HCT116 (cell line): ENCODE measurements around the gene ABHD17C. TPM values are rescaled to one million over a fixed set of nuclear protein-coding genes. Genes with fewer than 3 reads are reported as not detected.

ENCODE experiments used
- ATAC-seq: fragments of 200-7000 bp; cut with Tn5 transposase; 2 replicates; pipeline ENCODE4 v1.9.1; 2020; ENCODE audit warnings: mild to moderate bottlenecking, moderate library complexity
- BruUV-seq: library from RNA; stranded (reverse); fragments of 400-500 nt; replicated peaks from 2 replicates; lab custom pipeline; 2021; lab: Mats Ljungman, UMichigan
- CTCF ChIA-PET: fragments of 300-600 bp; sonication (Branson Sonifier 250); formaldehyde crosslinking; loops from one replicate; lab custom pipeline; 2021; ENCODE audit warnings: antibody characterized with exemption; lab: Charles Lee
- POLR2A ChIA-PET: fragments of 300-600, 350-600 bp; sonication (Branson Sonifier 250); formaldehyde crosslinking; loops from one replicate; lab custom pipeline; 2021; ENCODE audit warnings: antibody characterized with exemption; lab: Charles Lee
- RAD21 ChIA-PET, 2 experiments: fragments of 300-600 bp; sonication (Branson Sonifier 250); formaldehyde crosslinking; loops; one replicate each; lab custom pipeline; 2023; ENCODE audit warnings: low total read pairs in 2 of 2; ENCODE audit not compliant: uncharacterized antibody in 2 of 2, unreplicated experiment in 2 of 2, low non-redundant PET in 1 of 2; lab: Charles Lee
- DNase-seq: peaks from one replicate; pipeline ENCODE4 v3.0.0-alpha.2; 2010; ENCODE audit warnings: low read depth, low spot score
- H2AFZ ChIP-seq: fragments of 200-600 bp; shearing (Covaris generic), sonication (generic); 2 replicates; pipeline ENCODE4 v1.6.1; 2017; ENCODE audit warnings: low read depth, mixed run types, mixed read lengths, antibody characterized with exemption, low read length; ENCODE audit not compliant: poor library complexity, severe bottlenecking
- H3K27ac ChIP-seq: 2 replicates; pipeline ENCODE4 v1.5.1; 2012; ENCODE audit warnings: low read depth, low read length
- H3K27me3 ChIP-seq: fragments of 200-600 bp; sonication (generic); 2 replicates; pipeline ENCODE4 v1.6.1; 2016; ENCODE audit warnings: mixed run types, low read length, mixed read lengths; ENCODE audit not compliant: insufficient read depth
- H3K36me3 ChIP-seq, 2 experiments: fragments of 200-500 bp in 1 of 2; fragments of 200-600 bp in 1 of 2; sonication (Bioruptor generic) in 1 of 2; sonication (generic) in 1 of 2; 2 replicates each; pipeline versions ENCODE4 v1.5.1 to v1.6.1; 2014 to 2016; ENCODE audit warnings: low read length in 2 of 2, inconsistent platforms in 1 of 2, mixed read lengths in 1 of 2, mixed run types in 1 of 2; ENCODE audit not compliant: insufficient read depth in 2 of 2, control insufficient read depth in 1 of 2
- H3K4me1 ChIP-seq, 2 experiments: fragments of 200-600 bp in 1 of 2; sonication (generic) in 1 of 2; 2 replicates each; pipeline versions ENCODE4 v1.5.1 to v1.6.1; 2012 to 2017; ENCODE audit warnings: low read length in 2 of 2, inconsistent platforms in 1 of 2, mild to moderate bottlenecking in 1 of 2, mixed read lengths in 1 of 2, mixed run types in 1 of 2, moderate library complexity in 1 of 2; ENCODE audit not compliant: insufficient read depth in 2 of 2, control insufficient read depth in 1 of 2
- H3K4me2 ChIP-seq: fragments of 200-600 bp; sonication (generic); 2 replicates; pipeline ENCODE4 v1.6.1; 2017; ENCODE audit warnings: mixed run types, low read length, mixed read lengths
- H3K4me3 ChIP-seq, 2 experiments: fragments of 200-600 bp in 1 of 2; sonication (generic) in 1 of 2; replicated peaks in 1 of 2; 2 replicates each; pipeline ENCODE4 v1.5.1; 2011 to 2016; ENCODE audit warnings: low read length in 2 of 2, control low read depth in 1 of 2, low read depth in 1 of 2, mild to moderate bottlenecking in 1 of 2, mixed read lengths in 1 of 2, mixed run types in 1 of 2
- H3K79me2 ChIP-seq: fragments of 200-600 bp; sonication (generic); 2 replicates; pipeline ENCODE4 v1.6.1; 2017; ENCODE audit warnings: mild to moderate bottlenecking, mixed run types, low read length, moderate library complexity, mixed read lengths; ENCODE audit not compliant: insufficient read depth
- H3K9ac ChIP-seq: fragments of 200-600 bp; sonication (generic); 2 replicates; pipeline ENCODE4 v1.6.1; 2016; ENCODE audit warnings: low read length, mixed read lengths
- H3K9me2 ChIP-seq: fragments of 200-600 bp; sonication (generic), shearing (Covaris generic); 2 replicates; pipeline ENCODE4 v1.6.1; 2017; ENCODE audit warnings: mixed run types, mild to moderate bottlenecking, moderate library complexity; ENCODE audit not compliant: insufficient read depth
- H3K9me3 ChIP-seq, 2 experiments: fragments of 200-500 bp in 1 of 2; fragments of 200-600 bp in 1 of 2; sonication (Bioruptor generic) in 1 of 2; sonication (generic) in 1 of 2; 2 replicates each; pipeline ENCODE4 v1.6.1; 2014 to 2017; ENCODE audit warnings: low read length in 2 of 2, mixed read lengths in 2 of 2, inconsistent platforms in 1 of 2, low read depth in 1 of 2, mild to moderate bottlenecking in 1 of 2, mixed run types in 1 of 2, moderate library complexity in 1 of 2; ENCODE audit not compliant: control insufficient read depth in 1 of 2, insufficient read depth in 1 of 2
- H4K20me1 ChIP-seq: fragments of 200-600 bp; sonication (generic), shearing (Covaris generic); 2 replicates; pipeline ENCODE4 v1.6.1; 2017; ENCODE audit warnings: mixed run types, mild to moderate bottlenecking, moderate library complexity; ENCODE audit not compliant: insufficient read depth
- CEBPB ChIP-seq: IDR thresholded peaks from 2 replicates; pipeline ENCODE4 v1.6.1; 2012; ENCODE audit warnings: low read depth
- ELF1 ChIP-seq: IDR thresholded peaks from 2 replicates; pipeline ENCODE4 v1.6.1; 2012; ENCODE audit warnings: low read depth, borderline replicate concordance
- EZH2 ChIP-seq: fragments of 200-600 bp; sonication (generic); IDR thresholded peaks from 2 replicates; pipeline ENCODE4 v1.6.1; 2017; ENCODE audit warnings: antibody characterized with exemption, mixed run types
- EZH2phosphoT487 ChIP-seq: fragments of 200-600 bp; IDR thresholded peaks from 2 replicates; pipeline ENCODE4 v1.6.1; 2018; ENCODE audit warnings: antibody characterized with exemption, borderline replicate concordance
- FOSL1 ChIP-seq: IDR thresholded peaks from 2 replicates; pipeline ENCODE4 v1.6.1; 2012; ENCODE audit warnings: low read depth
- POLR2A ChIP-seq: IDR thresholded peaks from 2 replicates; pipeline ENCODE4 v1.7.0; 2011; ENCODE audit warnings: borderline replicate concordance; ENCODE audit not compliant: insufficient read depth, insufficient read length; ENCODE audit errors: extremely low read depth
- REST ChIP-seq: IDR thresholded peaks from 2 replicates; pipeline ENCODE4 v1.6.1; 2012; ENCODE audit warnings: low read depth
- SP1 ChIP-seq: IDR thresholded peaks from 2 replicates; pipeline ENCODE4 v1.6.1; 2012; ENCODE audit warnings: low read depth
- SRF ChIP-seq: IDR thresholded peaks from 2 replicates; pipeline ENCODE4 v1.6.1; 2012; ENCODE audit warnings: low read depth
- TCF7L2 ChIP-seq: IDR thresholded peaks from 2 replicates; pipeline ENCODE4 v1.7.0; 2011; ENCODE audit warnings: borderline replicate concordance, inconsistent platforms; ENCODE audit not compliant: insufficient read depth, insufficient read length; ENCODE audit errors: extremely low read depth
- ZNF274 ChIP-seq: fragments of 200-500 bp; sonication (Bioruptor generic); IDR thresholded peaks from 2 replicates; pipeline ENCODE4 v1.6.1; 2014; ENCODE audit warnings: mild to moderate bottlenecking, low read depth, low read length, inconsistent platforms
- intact Hi-C: fragments of 100-400 bp; cut with micrococcal nuclease; formaldehyde crosslinking; loops from 2 replicates; pipeline ENCODE4 v1.10.0; 2022
- total RNA-seq: library from RNA; stranded (reverse); gene quantifications from one replicate; pipeline ENCODE4 v1.2.1, GENCODE V29; 2021; ENCODE audit not compliant: unreplicated experiment
- TF ChIP-seq, protein P1 (sequence below): IDR thresholded peaks from 2 replicates; pipeline ENCODE4 v1.6.1; 2012
- TF ChIP-seq, protein P2 (sequence below), 3 experiments: fragments of 200-600 bp in 1 of 3; sonication (generic) in 1 of 3; IDR thresholded peaks in 2 of 3; conservative IDR thresholded peaks in 1 of 3; 2 replicates each; pipeline ENCODE4 v1.5.1; 2012 to 2017; ENCODE audit warnings: low read depth in 2 of 3, low read length in 2 of 3, antibody characterized with exemption in 1 of 3, borderline replicate concordance in 1 of 3, control low read depth in 1 of 3, mild to moderate bottlenecking in 1 of 3, mixed read lengths in 1 of 3, mixed run types in 1 of 3, moderate library complexity in 1 of 3; ENCODE audit not compliant: insufficient read depth in 1 of 3

Gene ABHD17C
- total RNA-seq, 1 experiment from 2014 or later: 27.9 TPM

DNA sequence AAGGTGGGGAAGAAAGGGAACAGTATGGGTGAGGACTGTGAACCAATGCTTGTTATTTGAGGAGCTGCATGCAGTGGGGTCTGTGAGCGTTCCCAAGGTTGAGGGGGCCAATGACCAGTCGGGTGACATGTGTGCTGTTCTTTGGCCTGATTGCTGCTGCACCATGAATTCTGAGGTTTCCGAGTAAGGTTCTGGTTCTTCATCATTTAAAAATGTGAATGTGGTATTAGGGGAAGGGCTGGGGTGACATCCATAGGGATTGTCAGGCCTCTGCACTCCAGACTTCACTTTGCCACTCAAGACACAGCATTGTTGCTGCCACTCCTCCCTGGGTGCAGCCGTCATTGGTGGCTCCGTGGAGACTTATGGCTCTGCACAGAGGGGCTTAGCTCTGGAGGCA, 32.5 kb downstream of the ABHD17C start (continued):
- TF ChIP-seq EZH2phosphoT487: no peak

DNA sequence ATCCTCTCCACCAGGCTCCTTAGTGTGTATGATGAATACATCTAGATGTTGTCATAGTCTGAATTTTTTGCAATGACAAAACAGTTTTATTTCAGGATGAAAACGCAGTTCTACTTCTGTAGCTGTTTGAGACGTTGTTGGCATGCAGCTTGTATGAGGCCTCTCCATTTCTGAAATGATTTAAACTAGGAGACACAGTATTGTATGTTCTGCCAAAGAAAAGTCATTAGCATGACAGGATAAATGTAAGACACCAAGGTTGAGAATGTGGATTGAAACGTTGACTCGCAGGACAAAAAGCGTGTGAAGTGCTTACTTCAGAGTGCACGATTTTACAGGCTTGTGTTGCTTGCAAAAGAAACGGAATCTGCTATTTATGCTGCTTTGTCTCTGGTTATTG, 35.3 kb downstream of the ABHD17C start:
- no peaks in the 10 kb centered on the region for H3K4me1 ChIP-seq
- ATAC-seq: no peak
- ChIA-PET RAD21 (no interaction called here), CTCF (no interaction called here), POLR2A (no interaction called here)
- H3K36me3 ChIP-seq: no peaks in the 10 kb centered on the region
- no peaks in the 10 kb centered on the region for H3K9me3 ChIP-seq
- H3K4me3 ChIP-seq: no peak overlapping the region
- no peak overlapping the region for H3K27ac ChIP-seq
- no peak for DNase-seq
- peaks cover 72% of the 10 kb centered on the region for H3K79me2 ChIP-seq
- H3K9ac ChIP-seq: no peak overlapping the region
- no peaks in the 10 kb centered on the region for H4K20me1 ChIP-seq
- H3K27me3 ChIP-seq: no peaks in the 10 kb centered on the region
- H3K9me2 ChIP-seq: no peaks in the 10 kb centered on the region
- TF ChIP-seq CEBPB (no peak), SP1 (no peak), FOSL1 (no peak), TCF7L2 (no peak), ZNF274 (no peak), SRF (no peak), POLR2A (no peak), ELF1 (no peak), EZH2 (no peak), REST (no peak)
- TF ChIP-seq, protein P1, sequence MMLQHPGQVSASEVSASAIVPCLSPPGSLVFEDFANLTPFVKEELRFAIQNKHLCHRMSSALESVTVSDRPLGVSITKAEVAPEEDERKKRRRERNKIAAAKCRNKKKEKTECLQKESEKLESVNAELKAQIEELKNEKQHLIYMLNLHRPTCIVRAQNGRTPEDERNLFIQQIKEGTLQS: no peak
- TF ChIP-seq, protein P2, sequence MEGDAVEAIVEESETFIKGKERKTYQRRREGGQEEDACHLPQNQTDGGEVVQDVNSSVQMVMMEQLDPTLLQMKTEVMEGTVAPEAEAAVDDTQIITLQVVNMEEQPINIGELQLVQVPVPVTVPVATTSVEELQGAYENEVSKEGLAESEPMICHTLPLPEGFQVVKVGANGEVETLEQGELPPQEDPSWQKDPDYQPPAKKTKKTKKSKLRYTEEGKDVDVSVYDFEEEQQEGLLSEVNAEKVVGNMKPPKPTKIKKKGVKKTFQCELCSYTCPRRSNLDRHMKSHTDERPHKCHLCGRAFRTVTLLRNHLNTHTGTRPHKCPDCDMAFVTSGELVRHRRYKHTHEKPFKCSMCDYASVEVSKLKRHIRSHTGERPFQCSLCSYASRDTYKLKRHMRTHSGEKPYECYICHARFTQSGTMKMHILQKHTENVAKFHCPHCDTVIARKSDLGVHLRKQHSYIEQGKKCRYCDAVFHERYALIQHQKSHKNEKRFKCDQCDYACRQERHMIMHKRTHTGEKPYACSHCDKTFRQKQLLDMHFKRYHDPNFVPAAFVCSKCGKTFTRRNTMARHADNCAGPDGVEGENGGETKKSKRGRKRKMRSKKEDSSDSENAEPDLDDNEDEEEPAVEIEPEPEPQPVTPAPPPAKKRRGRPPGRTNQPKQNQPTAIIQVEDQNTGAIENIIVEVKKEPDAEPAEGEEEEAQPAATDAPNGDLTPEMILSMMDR (IDR thresholded peaks at IDR 0.05 in 2 of 3, conservative IDR thresholded peaks at IDR 0.05 in 1 of 3; ENCODE audit: borderline replicate concordance in 1 of 3, insufficient read depth in 1 of 3, low read depth in 2 of 3, low read length in 2 of 3): no peak
- H2AFZ ChIP-seq: no peak overlapping the region
- intact Hi-C loops: no loop called here
- no peak overlapping the region for H3K4me2 ChIP-seq
- no TSS peak for BruUV-seq
